GM12865 (cell line): ENCODE results near the gene CTNNA3.
A peak's percentile ranks its signal among the peaks of the same experiment; 100 is the strongest.

Experiments
- DNase-seq: peaks from one replicate; pipeline ENCODE4 v3.0.0; 2010; ENCODE audit warnings: low read depth
- H3K4me3 ChIP-seq: 2 replicates; pipeline ENCODE4 v1.5.1; 2011; ENCODE audit warnings: mild to moderate bottlenecking, low read depth, low read length, control low read depth
- TF ChIP-seq, protein P1 (sequence below): IDR thresholded peaks from 2 replicates; pipeline ENCODE4 v1.5.1; 2011; ENCODE audit warnings: low read length, control low read depth, low read depth, inconsistent platforms; ENCODE audit not compliant: insufficient read depth; ENCODE audit errors: missing control alignments

CTNNA3 gene

DNA sequence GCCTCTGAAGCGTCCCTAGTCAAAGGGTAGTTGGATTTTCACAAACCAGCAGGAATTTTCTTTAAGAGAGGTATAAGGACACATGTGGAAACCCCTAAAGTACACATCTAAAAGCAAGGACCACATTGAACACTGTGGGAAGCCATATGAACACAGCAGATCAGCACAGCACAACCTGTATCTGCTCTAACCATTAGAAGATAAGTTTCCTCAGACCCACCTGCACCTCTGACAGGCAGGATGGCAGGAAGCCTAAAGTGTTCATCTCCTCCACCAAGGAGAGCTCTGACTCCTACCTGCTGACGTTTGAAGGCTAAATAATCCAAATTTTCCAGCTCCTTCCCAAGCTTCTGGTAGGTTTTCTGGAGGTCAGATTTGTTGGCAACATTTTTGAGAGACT lies 174.4 kb downstream of the CTNNA3 start:
- no peak for DNase-seq
- TF ChIP-seq, protein P1, sequence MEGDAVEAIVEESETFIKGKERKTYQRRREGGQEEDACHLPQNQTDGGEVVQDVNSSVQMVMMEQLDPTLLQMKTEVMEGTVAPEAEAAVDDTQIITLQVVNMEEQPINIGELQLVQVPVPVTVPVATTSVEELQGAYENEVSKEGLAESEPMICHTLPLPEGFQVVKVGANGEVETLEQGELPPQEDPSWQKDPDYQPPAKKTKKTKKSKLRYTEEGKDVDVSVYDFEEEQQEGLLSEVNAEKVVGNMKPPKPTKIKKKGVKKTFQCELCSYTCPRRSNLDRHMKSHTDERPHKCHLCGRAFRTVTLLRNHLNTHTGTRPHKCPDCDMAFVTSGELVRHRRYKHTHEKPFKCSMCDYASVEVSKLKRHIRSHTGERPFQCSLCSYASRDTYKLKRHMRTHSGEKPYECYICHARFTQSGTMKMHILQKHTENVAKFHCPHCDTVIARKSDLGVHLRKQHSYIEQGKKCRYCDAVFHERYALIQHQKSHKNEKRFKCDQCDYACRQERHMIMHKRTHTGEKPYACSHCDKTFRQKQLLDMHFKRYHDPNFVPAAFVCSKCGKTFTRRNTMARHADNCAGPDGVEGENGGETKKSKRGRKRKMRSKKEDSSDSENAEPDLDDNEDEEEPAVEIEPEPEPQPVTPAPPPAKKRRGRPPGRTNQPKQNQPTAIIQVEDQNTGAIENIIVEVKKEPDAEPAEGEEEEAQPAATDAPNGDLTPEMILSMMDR, result no peak
- no peak overlapping the region for H3K4me3 ChIP-seq

- H3K4me3 ChIP-seq, result no peak overlapping the region
- TF ChIP-seq, protein P1, result peak; percentile 79
- peak; percentile 68 for DNase-seq
Observed at GRCh38 chr10:67520924-67521520, 175.0 kb downstream of the CTNNA3 start.

DNA sequence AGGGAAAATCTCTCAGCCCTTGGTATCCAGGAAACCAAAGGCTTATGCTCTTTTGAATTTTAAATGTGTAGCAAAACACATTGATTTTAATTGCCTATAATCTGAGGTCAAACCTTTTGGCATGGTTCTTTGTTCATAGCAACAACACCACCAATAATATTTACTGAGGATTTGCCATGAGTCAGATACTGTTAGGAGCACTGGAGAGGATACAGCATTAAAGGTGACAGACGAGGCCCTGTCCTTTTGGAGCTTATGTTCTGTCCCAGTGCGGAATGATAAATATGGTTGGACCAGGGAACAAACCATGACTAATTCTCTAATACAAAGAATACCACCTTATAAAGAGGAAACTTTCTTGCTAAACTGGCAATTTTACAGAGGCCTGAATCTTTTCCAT lies 176.6 kb downstream of the CTNNA3 start:
- no peak overlapping the region for H3K4me3 ChIP-seq
- DNase-seq, result no peak

DNA sequence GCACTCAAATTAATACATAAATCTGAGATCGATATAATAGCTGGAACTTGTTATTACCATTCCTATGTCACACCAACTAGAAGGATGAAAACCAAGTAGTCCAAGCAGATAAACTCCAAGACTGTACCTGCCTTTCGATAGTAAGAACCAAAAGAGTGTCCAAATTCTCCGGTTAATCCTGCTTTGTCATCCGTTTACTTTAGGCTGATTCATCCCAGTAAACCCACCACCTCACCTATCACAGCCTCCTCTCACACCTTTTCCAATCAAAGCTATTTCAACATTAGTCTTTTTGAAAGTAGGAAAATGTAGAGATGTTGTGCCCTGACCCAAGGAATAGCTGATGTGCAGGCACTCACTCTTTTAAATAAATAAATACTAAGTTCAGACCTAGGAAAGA lies 177.2 kb downstream of the CTNNA3 start:
- no peak for DNase-seq
- TF ChIP-seq, protein P1, result no peak

More for the DNA sequence above, 176.6 kb downstream of the CTNNA3 start:
- TF ChIP-seq, protein P1, result no peak

DNA sequence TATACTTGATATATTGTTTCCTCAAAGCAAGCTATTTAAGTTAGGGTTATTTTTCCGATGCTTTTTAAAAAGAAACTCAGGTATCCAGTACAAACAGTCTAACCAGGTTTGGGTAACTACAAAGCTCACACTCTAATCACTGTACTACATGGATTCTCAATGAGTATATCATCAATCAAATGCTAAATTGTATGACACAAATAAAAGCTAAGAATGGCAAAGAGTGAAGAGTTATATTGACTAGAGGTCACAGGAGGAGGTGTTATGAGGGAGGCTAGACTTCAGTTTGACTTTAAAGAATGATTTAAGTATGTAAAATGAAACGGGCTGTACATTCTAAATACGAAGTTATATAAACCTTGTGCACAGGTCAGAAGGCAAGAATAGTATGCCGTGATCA lies 178.0 kb downstream of the CTNNA3 start:
- TF ChIP-seq, protein P1, result no peak
- DNase-seq, result no peak
- no peak overlapping the region for H3K4me3 ChIP-seq

More for the DNA sequence above, 177.2 kb downstream of the CTNNA3 start:
- H3K4me3 ChIP-seq, result no peak overlapping the region

- no peak overlapping the region for H3K4me3 ChIP-seq
- DNase-seq, result no peak
- TF ChIP-seq, protein P1, result no peak
Observed at GRCh38 chr10:67506757-67507091, 189.3 kb downstream of the CTNNA3 start.

GRCh38 chr10:67506083-67506756 lies 189.8 kb downstream of the CTNNA3 start:
- H3K4me3 ChIP-seq, result no peak overlapping the region
- DNase-seq, result no peak
- TF ChIP-seq, protein P1, result no peak
